Gastroesophageal sphincter (tissue), 3 donors: Measurements from ENCODE around the gene CHD6.

Experiments used
- CTCF ChIP-seq, 4 experiments: fragments of 200-600 bp in 2 of 4; fragments of 450-650 bp in 2 of 4; sonication (generic) in 1 of 4; IDR thresholded peaks; one replicate each; pipeline ENCODE4 v1.5.1; 2017 to 2019; ENCODE audit warnings: antibody characterized with exemption in 4 of 4, mild to moderate bottlenecking in 2 of 4, moderate library complexity in 2 of 4
- EP300 ChIP-seq: sonication (generic); formaldehyde crosslinking; IDR thresholded peaks from one replicate; pipeline ENCODE4 v1.6.1; 2017; ENCODE audit warnings: antibody characterized with exemption, mild to moderate bottlenecking
- POLR2A ChIP-seq, 2 donors: fragments of 450-650 bp; IDR thresholded peaks; one replicate each; pipeline ENCODE4 v1.6.1; 2017; ENCODE audit warnings: antibody characterized with exemption in 2 of 2, mild to moderate bottlenecking in 2 of 2, moderate library complexity in 1 of 2
- POLR2AphosphoS5 ChIP-seq: sonication (generic); formaldehyde crosslinking; IDR thresholded peaks from one replicate; pipeline ENCODE4 v1.6.1; 2017; ENCODE audit warnings: antibody characterized with exemption

- TF ChIP-seq CTCF (IDR thresholded peaks at IDR 0.05), result no peak
- TF ChIP-seq POLR2A (IDR thresholded peaks at IDR 0.05), result no peak
- no peak for TF ChIP-seq EP300
- no peak for TF ChIP-seq POLR2AphosphoS5
Observed at GRCh38 chr20:41534170-41534569, 84.0 kb downstream of the CHD6 start.
